NCI-H446 treated with DMSO at 0.1 percent for 48 hours (cell line): Measurements from ENCODE around the gene GSTM3.
"Not testable (repeated sequence)": the region's sequence is repeated elsewhere in the genome, so short reads cannot be mapped to it uniquely, and the experiment has no call there.

Source experiments
- DNase-seq: peaks from one replicate; lab custom pipeline; 2025; lab: John Stamatoyannopoulos, UW

The GSTM3 gene

GRCh38 chr1:109726728-109727373, 14.0 kb downstream of the GSTM3 start:
- no peak for DNase-seq

GRCh38 chr1:109726007-109726406, 14.8 kb downstream of the GSTM3 start:
- no peak for DNase-seq

- no peak for DNase-seq
These were observed 15.3 kb downstream of the GSTM3 start for GRCh38 chr1:109725510-109725909.

- no peak for DNase-seq
These were observed 15.9 kb downstream of the GSTM3 start for GRCh38 chr1:109724933-109725332.

- no peak for DNase-seq
These were observed 17.7 kb downstream of the GSTM3 start for GRCh38 chr1:109722908-109723691.

- DNase-seq: no peak
These were observed 18.9 kb downstream of the GSTM3 start for GRCh38 chr1:109721971-109722370.

- DNase-seq: no peak
These were observed 19.8 kb downstream of the GSTM3 start for GRCh38 chr1:109721042-109721441.

GRCh38 chr1:109719337-109719837, 21.5 kb downstream of the GSTM3 start:
- DNase-seq: no peak

GRCh38 chr1:109718495-109718894, 22.3 kb downstream of the GSTM3 start:
- no peak for DNase-seq

GRCh38 chr1:109717729-109718128, 23.1 kb downstream of the GSTM3 start:
- DNase-seq: no peak

- DNase-seq: no peak
These were observed 24.2 kb downstream of the GSTM3 start for GRCh38 chr1:109716570-109717090.

- no peak for DNase-seq
These were observed 24.7 kb downstream of the GSTM3 start for GRCh38 chr1:109716121-109716520.

GRCh38 chr1:109714661-109715372, 26.0 kb downstream of the GSTM3 start:
- no peak for DNase-seq

GRCh38 chr1:109713636-109714035, 27.2 kb downstream of the GSTM3 start:
- DNase-seq: no peak

- no peak for DNase-seq
These were observed 28.4 kb downstream of the GSTM3 start for GRCh38 chr1:109712321-109712864.

- not testable (repeated sequence) for DNase-seq
These were observed 29.1 kb downstream of the GSTM3 start, which contains the start of gene GSTM5 for GRCh38 chr1:109711593-109712320. Gene GSTM5, plus strand, starts transcription at chr1:109712251. Its CDS starts 62 bp downstream, at chr1:109712313.

GRCh38 chr1:109709822-109710221, 31.0 kb downstream of the GSTM3 start:
- not testable (repeated sequence) for DNase-seq

GRCh38 chr1:109708949-109709348, 31.9 kb downstream of the GSTM3 start:
- DNase-seq: not testable (repeated sequence)

GRCh38 chr1:109705411-109705810, 35.4 kb downstream of the GSTM3 start:
- DNase-seq: no peak

GRCh38 chr1:109704173-109704572, 36.7 kb downstream of the GSTM3 start:
- DNase-seq: no peak

GRCh38 chr1:109702940-109703339, 37.9 kb downstream of the GSTM3 start:
- DNase-seq: not testable (repeated sequence)
